ENCODE measurements around the gene STX11. TPM values are rescaled to one million over a fixed set of nuclear protein-coding genes. Genes with fewer than 3 reads are reported as not detected.

The STX11 gene
- total RNA-seq, 1 experiment from 2014 or later: 1.3 TPM

- H3K9me3 ChIP-seq: no peaks in the 10 kb centered on the region; the same call in 1 of the 2 replicates
- H3K27me3 ChIP-seq: no peaks in the 10 kb centered on the region
- no peak for DNase-seq
- H3K36me3 ChIP-seq: no peaks in the 10 kb centered on the region
- no peak overlapping the region for H3K4me3 ChIP-seq
Observed at GRCh38 chr6:144134176-144134575, 16.1 kb upstream of the STX11 start.

DNA sequence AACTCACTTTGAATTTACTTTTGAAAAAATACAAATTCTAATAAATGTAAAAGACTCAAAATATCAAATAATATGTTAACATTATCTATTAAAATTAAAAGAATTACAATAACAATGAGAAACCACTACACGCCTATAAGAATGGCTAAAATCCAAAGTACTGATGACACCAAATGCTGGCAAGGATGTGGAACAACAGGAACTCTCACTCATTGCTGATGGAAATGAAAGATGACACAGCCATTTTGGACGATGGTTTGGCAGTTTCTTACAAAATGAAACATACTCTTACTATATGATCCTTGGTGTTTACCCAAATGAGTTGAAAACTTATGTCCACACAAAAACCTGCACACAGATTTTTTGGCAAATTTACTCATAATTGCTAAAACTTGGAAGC is 15.6 kb upstream of the STX11 start:
- no peak overlapping the region for H3K4me3 ChIP-seq
- H3K36me3 ChIP-seq: no peaks in the 10 kb centered on the region
- DNase-seq: peak; percentile 23
- H3K27me3 ChIP-seq: no peaks in the 10 kb centered on the region
- H3K9me3 ChIP-seq: no peaks in the 10 kb centered on the region; the same call in 1 of the 2 replicates

DNA sequence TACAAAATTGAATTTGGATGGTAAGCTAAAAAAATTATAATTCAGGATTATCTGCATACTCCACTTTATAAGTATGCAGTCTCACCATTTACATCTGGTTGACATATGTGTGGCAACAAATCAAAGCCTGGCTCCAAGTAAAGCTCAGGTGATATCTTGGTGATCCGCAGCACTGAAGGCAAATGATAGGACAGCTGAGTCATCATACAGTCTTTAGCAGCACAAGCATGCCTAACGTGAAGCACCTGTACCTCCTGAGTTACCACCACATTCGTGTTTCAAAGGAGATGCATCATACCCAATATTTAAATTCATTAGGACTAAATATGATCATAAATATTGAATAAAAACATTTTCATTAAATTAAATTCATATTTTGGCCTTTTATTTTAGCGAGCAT is 11.8 kb upstream of the STX11 start:
- H3K4me3 ChIP-seq: no peak overlapping the region
- no peaks in the 10 kb centered on the region; the same call in 1 of the 2 replicates for H3K9me3 ChIP-seq
- DNase-seq: no peak

GRCh38 chr6:144139817-144140216 is 10.5 kb upstream of the STX11 start:
- DNase-seq: no peak
- Histone ChIP-seq H3K9me3 (no peaks in the 10 kb centered on the region; the same call in 1 of the 2 replicates), H3K27me3 (no peaks in the 10 kb centered on the region), H3K4me3 (no peak overlapping the region), H3K36me3 (no peaks in the 10 kb centered on the region)

More for the DNA sequence above, 11.8 kb upstream of the STX11 start:
- H3K27me3 ChIP-seq: no peaks in the 10 kb centered on the region
- no peaks in the 10 kb centered on the region for H3K36me3 ChIP-seq

- no peaks in the 10 kb centered on the region for H3K36me3 ChIP-seq
Observed at GRCh38 chr6:144140867-144141266, 9.4 kb upstream of the STX11 start.

GRCh38 chr6:144141470-144141869 is 8.8 kb upstream of the STX11 start:
- DNase-seq: no peak
- no peaks in the 10 kb centered on the region; the same call in none of the 2 replicates for H3K9me3 ChIP-seq
- no peaks in the 10 kb centered on the region for H3K36me3 ChIP-seq
- H3K27me3 ChIP-seq: no peaks in the 10 kb centered on the region
- H3K4me3 ChIP-seq: no peak overlapping the region

More at GRCh38 chr6:144140867-144141266, 9.4 kb upstream of the STX11 start:
- Histone ChIP-seq H3K9me3 (no peaks in the 10 kb centered on the region; the same call in none of the 2 replicates), H3K27me3 (no peaks in the 10 kb centered on the region), H3K4me3 (no peak overlapping the region)
- no peak for DNase-seq

DNA sequence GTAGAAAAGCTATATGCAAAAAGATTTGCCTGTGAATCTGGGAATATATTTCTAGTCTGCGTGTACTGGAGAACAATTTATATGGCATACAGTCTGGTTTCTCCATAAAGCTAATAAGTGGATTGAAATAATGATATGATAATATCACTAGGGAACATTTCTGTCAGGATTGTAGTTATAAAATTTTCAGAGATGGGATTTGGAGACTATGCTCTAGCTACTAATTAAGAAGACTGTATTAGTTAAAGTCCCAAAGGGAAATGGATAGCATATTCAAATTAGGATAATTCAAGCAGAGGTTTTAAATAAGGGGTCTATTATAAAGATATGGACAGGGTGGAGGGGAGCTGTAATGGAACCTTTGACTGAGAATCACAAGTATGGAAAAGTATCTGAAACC is 7.2 kb upstream of the STX11 start:
- no peaks in the 10 kb centered on the region; the same call in 1 of the 2 replicates for H3K9me3 ChIP-seq
- no peak overlapping the region for H3K4me3 ChIP-seq
- no peaks in the 10 kb centered on the region for H3K36me3 ChIP-seq
- H3K27me3 ChIP-seq: no peaks in the 10 kb centered on the region
- DNase-seq: no peak

- no peaks in the 10 kb centered on the region; the same call in 1 of the 2 replicates for H3K9me3 ChIP-seq
- H3K36me3 ChIP-seq: no peaks in the 10 kb centered on the region
- H3K27me3 ChIP-seq: no peaks in the 10 kb centered on the region
- DNase-seq: no peak
- H3K4me3 ChIP-seq: no peak overlapping the region
Observed at GRCh38 chr6:144143878-144144277, 6.4 kb upstream of the STX11 start.

- H3K36me3 ChIP-seq: no peaks in the 10 kb centered on the region
- no peaks in the 10 kb centered on the region; the same call in 1 of the 2 replicates for H3K9me3 ChIP-seq
- H3K4me3 ChIP-seq: no peak overlapping the region
- H3K27me3 ChIP-seq: no peaks in the 10 kb centered on the region
- no peak for DNase-seq
Observed at GRCh38 chr6:144144996-144145395, 5.3 kb upstream of the STX11 start.

- no peaks in the 10 kb centered on the region; the same call in 1 of the 2 replicates for H3K9me3 ChIP-seq
- no peak for DNase-seq
- no peak overlapping the region for H3K4me3 ChIP-seq
Observed at GRCh38 chr6:144145541-144145940, 4.8 kb upstream of the STX11 start.

GRCh38 chr6:144148886-144149285 is 1.4 kb upstream of the STX11 start:
- DNase-seq: peak; percentile 16
- no peaks in the 10 kb centered on the region; the same call in 1 of the 2 replicates for H3K9me3 ChIP-seq
- H3K36me3 ChIP-seq: no peaks in the 10 kb centered on the region
- no peak overlapping the region for H3K4me3 ChIP-seq
- no peaks in the 10 kb centered on the region for H3K27me3 ChIP-seq

More at GRCh38 chr6:144145541-144145940, 4.8 kb upstream of the STX11 start:
- H3K27me3 ChIP-seq: no peaks in the 10 kb centered on the region
- no peaks in the 10 kb centered on the region for H3K36me3 ChIP-seq

DNA sequence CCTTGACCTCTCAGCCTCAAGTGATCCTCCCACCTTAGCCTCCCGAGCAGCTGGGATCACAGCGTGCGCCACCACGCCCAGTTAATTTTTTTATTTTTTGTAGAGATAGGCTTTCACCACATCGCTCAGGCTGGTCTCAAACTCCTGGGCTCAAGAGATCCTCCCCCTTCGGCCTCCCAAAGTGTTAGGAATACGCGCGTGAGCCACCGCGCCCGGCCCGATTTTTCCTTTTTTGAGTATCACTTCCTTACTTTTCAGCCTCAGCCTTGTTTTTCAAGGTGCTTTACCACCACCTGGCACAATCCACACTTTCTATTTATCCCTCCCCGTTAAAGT is 791 bp upstream of the STX11 start:
- Histone ChIP-seq H3K9me3 (no peaks in the 10 kb centered on the region; the same call in 1 of the 2 replicates), H3K36me3 (no peaks in the 10 kb centered on the region), H3K4me3 (peak overlapping the region; percentile 59), H3K27me3 (no peaks in the 10 kb centered on the region)
- DNase-seq: no peak

GRCh38 chr6:144150710-144151657 is 667 bp downstream of the STX11 start:
- peak; percentile 25 for DNase-seq
- Histone ChIP-seq H3K9me3 (no peaks in the 10 kb centered on the region), H3K36me3 (no peaks in the 10 kb centered on the region), H3K4me3 (peak overlapping the region; percentile 59), H3K27me3 (no peaks in the 10 kb centered on the region)

DNA sequence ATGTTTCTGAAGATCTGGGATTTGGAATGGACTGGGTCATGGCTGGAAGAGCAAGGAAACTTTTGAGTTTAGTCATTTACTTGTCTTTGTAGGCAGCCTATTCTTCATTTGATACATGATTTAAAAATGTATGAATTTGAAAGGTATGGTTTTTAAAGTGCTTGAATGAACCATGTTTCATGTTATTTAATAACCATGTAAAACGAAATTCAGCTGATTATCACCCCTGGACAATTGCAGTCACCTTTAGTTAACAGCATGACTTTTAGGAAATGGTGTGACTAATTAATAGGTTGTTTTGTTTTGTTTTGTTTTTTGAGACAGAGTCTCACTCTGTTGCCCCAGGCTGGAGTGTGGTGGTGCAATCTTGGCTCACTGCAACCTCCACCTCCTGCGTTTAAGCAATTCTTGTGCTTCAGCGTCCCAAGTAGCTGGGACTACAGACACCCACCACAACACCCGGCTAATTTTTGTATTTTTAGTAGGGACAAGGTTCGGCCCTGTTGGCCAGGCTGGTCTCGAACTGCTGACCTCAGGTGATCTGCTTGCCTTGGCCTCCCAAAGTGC is 2.1 kb downstream of the STX11 start:
- Histone ChIP-seq H3K27me3 (no peaks in the 10 kb centered on the region), H3K9me3 (no peaks in the 10 kb centered on the region), H3K36me3 (no peaks in the 10 kb centered on the region), H3K4me3 (no peak overlapping the region)
- no peak for DNase-seq

DNA sequence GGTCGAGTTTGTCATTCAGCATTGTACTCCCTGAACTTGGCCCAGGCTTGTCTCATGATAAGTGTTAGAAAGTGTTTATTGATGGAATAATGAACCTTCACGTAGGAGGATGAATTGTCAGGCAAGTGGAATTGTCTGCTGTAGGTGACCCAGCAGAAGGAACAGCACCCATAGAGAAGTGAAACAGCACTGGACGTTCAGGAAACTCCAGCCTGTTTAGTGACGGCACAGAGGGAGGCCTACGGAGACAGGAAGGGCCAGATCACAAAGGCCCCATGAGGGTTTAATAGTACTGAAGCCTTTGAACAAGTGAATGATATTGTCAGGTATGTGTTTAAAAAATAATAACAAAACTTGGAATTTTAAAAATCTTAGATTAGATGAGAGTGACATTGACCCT is 2.9 kb downstream of the STX11 start:
- H3K4me3 ChIP-seq: no peak overlapping the region
- no peaks in the 10 kb centered on the region for H3K9me3 ChIP-seq
- H3K27me3 ChIP-seq: no peaks in the 10 kb centered on the region
- DNase-seq: no peak
- no peaks in the 10 kb centered on the region for H3K36me3 ChIP-seq

DNA sequence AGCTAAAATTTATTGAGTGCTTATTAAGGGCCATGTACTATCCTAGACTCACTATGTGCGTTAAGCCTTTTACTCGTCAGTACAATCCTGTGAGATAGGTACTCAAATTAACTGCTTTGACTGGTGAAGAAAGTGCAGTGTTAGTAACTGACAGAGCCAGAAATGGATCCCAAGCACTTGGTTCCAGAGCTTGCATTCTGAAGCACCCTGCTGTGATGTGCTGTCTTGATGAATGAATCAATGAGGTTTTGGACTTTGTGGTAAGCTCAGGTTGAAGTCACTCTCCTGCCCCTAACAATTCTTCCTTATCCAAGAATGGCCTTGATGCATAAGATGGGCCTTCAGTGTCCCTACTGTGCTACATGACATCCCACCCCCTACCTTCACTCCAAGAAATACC is 3.7 kb downstream of the STX11 start:
- H3K27me3 ChIP-seq: no peaks in the 10 kb centered on the region
- H3K9me3 ChIP-seq: no peaks in the 10 kb centered on the region
- no peak for DNase-seq
- H3K36me3 ChIP-seq: no peaks in the 10 kb centered on the region
- H3K4me3 ChIP-seq: no peak overlapping the region

DNA sequence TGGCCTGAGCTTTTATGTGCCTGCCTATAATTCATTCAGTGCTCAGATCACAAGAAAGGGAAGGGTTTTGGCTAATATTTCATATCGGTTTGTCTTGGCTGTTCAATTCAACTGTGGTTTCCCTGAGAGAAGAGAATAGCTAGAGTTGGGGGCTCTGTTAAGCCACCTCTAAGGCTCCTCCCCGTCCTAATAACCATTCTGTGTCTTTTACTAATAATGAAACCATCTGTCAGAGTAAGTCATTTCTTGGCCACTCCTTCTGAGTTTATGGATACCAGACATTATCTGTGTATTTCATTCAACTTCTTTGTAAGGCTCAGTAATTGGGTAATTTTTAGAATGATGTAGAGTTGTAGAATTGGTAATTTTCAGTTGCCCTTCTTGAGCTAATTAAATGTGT is 5.2 kb downstream of the STX11 start:
- no peaks in the 10 kb centered on the region for H3K9me3 ChIP-seq
- H3K36me3 ChIP-seq: no peaks in the 10 kb centered on the region
- no peak for DNase-seq
- no peaks in the 10 kb centered on the region for H3K27me3 ChIP-seq
- no peak overlapping the region for H3K4me3 ChIP-seq
